SKM-1 treated with dmso at 0.1 percent for 144 hours (cell line): ENCODE results near the gene GPC3.
"Not testable (repeated sequence)": the region's sequence is repeated elsewhere in the genome, so short reads cannot be mapped to it uniquely, and the experiment has no call there.

Source experiments
- DNase-seq: peaks from one replicate; lab custom pipeline; 2025; ENCODE audit not compliant: unreplicated experiment; lab: John Stamatoyannopoulos, UW

GPC3 gene

DNA sequence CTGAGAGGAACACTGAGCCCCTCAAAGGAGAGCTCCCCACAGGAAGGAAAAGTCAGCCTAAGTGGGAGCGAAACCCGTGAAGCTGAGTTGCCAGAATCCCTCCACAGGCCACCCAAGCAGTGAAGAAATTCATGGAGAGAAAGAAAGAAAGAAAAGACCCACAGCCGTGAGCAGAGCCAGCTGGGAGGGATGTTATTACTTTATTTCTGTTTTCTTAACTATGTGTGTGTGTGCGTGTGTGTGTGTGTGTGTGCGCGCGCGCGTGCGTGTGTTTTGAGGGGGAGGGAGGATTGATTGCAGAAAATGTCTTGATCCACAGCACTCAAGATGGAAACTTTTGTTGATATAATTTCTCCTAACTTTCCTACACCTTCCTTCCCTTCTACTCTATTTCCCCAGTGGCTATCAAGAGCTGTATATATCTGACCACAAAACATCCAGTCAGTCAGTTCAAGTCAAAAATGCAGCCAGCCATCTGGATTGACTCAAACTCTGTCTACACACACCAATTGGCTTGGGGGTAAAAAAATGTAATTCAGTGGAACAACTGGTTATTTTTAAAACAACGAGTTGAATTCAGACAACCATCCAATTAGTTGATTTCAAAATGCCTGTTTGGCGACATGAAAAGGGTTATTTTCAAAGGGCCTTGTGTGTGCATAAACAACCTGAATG, 13.8 kb upstream of the GPC3 start:
- DNase-seq, result no peak

DNA sequence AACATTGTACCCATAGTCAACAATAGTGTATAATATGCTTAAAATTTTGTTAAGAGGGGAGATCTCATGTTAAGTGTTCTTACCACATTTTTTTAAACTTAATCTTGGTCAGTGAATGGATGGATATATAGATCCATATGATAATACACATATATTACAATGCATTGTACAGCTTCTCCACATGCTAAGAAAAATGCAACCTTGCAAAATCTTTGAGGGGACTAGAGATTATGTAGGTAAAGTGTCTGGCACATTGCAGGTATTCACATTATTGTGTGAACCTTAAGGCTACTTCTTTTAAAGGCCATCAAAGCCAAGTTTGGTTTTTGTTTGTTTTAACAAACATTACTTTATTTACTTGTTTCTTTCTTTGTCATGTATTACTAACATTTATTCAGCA, 10.4 kb upstream of the GPC3 start:
- DNase-seq, result no peak

DNA sequence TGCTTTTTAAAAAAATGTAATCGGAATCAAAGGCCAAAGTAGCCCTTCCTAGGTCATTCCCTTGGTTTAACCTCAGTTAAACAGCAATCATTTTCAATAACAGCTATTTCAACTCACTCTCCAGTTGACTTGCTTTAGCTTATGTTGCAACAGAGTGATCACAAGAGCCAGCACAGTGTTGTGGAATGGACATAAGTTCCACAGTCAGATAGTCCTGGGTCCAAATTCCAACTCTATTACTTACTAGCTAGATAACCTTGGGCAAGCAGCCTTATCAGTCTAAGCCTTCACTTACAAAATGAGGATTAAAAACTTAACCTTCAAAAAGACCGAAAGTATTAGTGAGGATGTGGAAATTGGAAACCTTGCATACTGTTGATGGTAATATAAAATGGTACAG, 9.2 kb upstream of the GPC3 start:
- DNase-seq, result no peak

DNA sequence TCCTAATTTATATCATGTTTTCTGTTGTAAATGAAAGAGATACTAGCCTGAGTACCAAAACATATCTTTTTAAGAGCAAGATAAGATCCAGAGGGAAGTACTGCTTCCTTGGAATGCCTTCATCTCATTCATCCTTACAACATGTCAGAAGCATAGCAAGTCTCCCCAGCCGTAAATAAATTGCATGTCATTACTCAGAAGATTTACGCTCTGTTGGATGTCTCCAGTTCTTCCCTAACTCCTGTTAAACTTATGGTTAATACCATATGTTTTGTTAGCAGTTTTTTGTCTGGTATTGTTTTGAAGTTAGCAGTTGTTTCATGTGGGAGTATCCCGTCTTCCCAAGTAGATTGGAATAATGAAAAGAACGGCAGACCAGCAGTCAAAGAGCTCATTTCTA, 7.5 kb upstream of the GPC3 start:
- DNase-seq, result no peak

DNA sequence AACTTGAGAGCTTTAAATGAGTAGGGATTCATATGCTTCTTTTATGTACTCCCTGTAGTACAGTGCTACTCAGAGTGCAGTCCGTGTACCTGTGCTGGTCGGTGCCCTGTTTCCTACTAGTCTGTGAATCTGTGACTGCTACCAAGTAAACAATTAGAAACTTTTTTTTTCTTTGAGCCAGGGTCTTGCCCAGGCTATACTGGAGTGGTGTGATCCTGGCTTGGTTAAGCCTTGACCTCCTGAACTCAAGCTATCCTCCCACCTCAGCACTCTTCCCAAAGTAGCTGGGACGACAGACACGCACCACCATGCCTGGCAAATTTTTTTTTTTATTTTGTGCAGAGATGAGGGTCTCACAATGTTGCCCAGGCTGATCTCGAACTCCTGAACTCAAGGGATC, 6.4 kb upstream of the GPC3 start:
- no peak for DNase-seq

DNA sequence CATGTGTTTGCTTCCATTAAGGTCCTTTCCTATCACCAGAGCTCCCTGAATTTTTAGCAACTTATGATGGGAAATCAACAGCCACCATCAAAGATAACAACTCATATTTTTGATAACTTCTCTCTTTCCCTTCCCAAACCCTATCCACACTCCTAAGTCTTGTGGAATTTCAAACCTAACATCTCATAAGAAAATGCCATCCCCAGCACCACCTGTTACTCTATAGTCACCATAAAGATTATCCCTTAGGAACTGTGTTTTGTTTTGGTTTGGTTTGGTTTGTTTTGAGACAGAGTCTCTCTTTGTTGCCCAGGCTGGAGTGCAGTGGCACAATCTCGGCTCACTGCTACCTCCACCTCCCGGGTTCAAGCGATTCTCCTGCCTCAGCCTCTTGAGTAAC, 5.7 kb upstream of the GPC3 start:
- not testable (repeated sequence) for DNase-seq

DNA sequence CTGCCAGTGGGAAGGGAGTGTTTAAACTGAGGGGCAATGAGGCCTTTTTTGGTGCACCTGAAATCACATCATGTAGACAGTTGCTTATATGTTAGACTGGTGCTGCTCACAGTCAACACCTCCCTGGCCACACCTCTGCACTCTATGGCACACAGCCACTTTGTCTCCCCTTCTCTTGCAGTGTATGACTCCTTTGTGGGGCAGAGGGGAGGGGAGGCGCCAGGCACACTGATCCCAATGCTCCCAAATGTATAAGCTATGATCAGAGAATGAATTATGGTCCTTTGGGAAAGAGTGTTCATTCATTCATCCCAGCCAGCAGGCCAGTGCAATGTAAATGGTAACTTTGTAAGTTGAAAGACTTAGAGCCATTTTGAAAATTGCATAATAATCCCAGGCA, 4.6 kb upstream of the GPC3 start:
- DNase-seq, result no peak

DNA sequence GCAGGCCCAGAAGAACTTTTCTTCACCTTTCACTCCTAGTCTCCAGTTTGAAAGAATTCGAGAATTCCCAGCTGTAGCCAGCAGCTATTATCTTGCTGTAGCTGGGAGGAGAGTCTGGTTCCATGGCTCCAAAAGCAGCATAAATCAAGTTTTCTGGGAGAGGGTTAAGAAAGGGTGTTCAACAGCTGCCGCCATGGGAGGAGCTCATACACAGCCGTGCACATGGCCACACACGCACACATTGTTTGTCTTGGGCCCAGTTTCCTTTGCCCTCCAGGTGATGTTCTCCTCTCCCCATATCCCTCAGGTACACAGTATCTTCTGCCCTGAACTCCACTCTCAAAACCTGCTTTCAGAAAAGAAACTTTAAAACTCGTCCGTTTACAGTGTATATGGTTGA, 4.1 kb upstream of the GPC3 start:
- no peak for DNase-seq

DNA sequence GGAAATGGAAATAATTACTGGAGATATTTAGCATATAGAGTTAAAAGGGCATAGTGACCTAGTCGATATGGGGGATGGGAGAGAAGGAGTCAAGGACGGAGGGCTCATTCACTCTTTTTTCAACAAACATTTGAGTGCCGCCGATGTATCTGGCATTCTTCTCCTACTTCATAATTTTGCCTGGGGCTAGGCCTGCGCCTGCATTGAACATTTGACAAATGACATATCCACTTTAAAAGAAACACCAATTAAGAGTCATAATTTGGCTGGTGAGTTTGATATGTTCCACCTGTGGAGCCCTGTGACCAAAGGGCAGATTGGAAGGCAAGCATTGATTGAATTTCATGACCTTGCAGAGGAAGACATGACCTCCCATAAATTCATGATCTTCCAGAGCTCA, 2.6 kb upstream of the GPC3 start:
- no peak for DNase-seq

DNA sequence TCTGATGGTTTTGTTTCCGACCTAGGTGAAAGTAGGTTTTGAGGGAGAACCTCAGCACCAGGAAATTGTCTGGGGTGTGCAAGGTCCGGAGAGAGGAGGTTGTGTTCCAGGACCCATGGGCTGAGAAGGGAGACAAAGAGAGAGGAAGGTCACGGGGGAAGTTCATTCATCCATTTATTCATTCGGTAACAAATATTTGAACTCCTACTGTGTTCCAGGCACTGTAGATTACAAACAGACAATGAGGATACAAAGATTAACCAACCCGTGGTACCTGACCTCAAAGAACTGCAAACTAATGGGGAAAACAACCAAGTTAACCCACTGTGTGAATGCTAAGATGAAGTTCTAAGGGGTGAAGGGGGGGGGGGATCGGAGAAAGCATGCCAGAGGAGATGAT, 1.8 kb upstream of the GPC3 start:
- no peak for DNase-seq

DNA sequence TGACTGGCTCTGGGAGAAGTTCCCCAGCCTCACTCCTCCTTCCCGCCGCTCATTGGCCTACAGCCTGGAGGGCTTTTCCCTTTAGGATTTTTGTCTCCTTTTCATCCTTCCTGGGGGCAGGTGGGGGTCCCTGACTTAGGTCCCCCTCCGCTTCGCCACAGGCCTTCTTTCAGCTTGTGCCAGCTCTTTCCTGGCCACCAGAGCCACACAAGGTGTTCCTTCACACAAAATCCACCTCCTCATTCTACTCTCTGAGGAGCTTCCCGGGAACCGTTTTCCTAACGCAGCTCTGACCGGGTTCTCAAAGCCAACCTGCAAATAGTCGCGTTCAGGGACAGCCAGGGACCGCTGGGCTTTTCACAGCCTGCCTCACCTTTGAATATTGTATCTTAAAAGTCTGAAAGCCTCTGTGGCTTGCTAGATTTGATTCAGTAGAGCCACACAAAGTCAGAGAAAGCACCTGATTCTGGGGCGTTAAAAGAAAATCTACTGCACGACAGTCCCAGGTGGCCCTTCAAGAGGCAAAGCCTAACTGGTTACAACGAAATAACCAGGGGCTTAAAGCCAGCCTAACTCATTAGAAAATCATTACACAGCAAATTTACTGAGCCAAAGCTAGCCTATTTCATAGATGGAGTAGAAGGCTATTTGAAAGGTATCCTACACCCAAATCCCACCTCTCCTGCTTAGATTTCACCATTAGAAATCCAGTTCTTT, 731 bp upstream of the GPC3 start:
- DNase-seq, result no peak

DNA sequence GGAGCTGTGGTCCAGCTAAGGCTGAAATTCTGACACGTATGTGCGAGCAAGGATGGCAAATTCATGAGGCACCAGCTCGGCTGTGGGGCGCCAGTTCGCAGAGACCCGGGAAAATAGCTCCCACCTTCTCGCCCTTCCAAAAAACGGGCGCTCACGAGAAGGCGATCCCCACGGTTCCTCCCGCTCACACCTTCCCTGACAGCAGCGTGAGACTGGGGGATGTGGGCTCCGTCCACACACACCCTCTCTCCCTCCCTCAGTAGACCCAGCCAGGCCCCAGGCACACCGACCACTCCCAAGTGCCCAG, 584 bp downstream of the GPC3 start:
- no peak for DNase-seq

DNA sequence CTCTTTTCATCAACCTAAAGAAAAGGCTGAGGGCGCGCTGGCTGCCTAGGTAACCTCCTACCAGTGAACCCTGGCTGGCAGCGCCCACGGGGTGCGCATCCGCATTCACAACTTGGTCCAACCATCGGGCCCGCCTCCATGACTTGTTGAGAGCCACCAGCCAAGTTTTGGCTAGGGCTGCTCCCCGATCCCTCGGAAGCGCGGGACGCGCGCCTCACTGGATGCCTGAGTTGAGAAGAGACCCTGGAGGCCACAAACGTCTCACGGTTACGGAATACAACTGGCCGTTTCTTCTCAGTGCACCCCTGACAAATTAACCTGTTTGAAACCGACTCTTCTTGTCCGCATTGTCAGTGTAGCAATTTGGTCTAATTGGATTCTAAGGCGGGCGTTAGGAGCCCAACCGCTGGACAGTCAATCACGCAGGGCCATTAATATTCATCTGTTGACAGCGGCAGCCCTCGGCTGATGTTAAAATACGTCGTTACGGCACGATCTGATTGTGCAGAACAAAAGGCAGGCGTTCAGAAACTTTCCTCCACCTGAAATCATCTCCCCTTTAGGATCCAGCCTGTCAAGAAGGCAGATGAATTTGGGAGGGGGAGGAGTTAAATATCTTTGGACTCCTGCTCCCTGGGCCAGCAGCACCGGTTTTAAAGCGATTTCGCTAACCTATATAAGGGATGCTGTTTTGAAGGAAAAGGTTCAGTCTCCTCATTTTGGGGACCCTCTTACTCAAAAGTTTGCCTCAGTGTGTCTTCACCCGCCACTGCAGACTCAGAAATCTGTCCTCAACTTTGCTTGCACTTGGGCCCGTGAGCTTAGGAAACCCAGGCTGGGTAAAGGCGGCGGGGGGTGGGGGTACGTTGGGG, 1.2 kb downstream of the GPC3 start:
- no peak for DNase-seq

DNA sequence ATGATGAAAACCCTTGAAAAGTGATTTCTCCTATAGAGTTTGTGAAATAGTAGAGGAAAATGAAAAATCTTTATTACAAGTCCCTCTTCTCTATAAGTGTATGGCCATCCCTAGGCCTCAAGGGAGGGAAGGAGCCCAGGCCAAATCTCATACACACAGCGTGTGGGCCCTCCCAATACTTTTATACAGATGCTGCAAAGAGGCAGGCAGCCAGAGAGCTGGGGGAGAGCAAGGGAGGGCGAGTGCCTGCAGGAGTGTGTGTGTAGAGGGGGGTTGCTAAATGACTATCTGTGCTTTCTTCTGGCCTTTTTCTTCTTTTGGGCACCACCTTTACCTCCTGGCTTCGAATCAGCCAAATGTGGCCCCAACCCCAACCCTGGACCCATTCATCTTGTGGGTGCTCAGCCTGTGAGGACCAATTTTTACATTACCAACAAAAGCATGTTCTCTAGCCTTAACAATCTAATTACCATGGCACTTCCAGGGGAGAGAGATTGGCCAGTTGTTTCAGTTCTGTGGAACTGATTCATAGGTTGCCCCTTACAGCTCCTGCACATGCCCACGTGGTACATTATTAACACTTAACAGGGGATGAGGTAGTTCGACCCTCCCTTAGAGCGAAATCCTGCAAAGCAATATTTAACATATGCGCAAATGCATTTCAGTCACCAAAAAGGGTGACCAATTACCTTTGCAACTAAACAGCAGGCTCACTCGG, 2.0 kb downstream of the GPC3 start:
- no peak for DNase-seq

DNA sequence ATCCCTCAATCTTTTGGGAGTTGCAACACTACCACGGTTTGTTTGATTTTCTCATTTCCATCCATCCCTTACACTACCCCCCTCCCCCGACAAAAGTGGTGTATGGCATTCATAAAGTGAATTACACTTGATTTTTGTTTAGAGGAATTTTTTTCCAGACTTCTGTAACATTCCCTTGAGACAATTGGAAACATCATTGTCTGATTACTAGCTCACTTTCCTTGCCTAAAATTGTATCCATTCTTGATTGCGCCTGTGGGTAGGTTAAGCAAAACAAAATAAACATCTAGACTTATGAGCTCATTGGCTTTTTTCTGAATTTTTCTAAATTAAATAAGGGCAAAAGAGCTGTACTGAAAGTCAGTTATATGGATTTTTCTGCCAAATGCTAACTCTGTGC, 3.5 kb downstream of the GPC3 start:
- DNase-seq, result no peak

DNA sequence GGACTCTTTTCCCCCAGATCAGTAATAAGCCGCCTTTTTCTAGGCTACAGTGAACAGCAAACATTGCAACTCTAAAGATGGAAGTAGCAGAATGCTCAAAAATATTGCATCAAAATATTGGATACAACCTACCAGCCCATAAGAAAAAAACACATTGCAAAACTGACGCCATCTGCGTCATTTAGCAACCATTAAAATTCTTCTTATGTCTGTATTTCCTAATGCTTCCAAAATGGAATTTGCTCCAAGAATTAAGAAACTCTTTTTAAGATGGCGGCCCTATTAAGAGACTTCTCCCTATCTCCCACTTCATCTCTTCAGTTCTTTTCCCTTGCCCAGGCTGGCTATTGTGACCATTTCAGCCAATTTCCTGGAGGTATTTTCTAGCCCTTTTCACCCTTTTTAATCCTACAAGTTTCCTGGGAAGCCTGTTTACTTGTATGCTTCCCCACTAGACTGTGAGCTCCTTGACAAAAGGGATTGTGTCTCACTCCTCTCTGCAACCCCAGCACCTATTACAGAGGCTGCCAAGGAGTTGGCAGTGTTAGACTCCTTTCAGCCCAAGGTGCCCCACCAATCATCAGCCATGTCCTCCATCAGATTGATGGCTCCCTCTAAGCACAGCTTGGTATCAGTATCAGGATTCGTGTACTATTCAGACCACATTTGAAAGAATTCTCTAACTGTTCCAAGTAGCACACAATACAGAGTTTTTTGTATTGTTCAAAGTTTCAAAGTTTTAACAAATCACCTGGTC, 4.4 kb downstream of the GPC3 start:
- no peak for DNase-seq

DNA sequence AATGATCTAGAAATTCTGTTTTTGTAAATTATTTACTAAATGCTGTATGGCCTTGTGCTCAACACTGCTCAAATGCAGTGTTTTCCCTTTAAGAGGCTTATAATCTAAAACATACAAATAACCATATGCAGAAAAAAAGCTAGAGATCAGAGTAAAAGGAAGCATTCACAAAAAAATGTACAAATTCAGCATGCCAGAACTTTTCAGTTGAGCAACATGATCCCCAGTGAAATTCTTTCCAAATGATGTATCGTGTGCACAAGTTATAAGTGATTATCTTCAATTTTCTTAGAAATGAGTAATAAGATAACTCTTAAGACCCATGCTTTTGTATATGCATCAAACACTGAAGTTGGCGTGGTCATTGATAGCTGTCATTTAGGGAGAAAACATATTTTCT, 5.0 kb downstream of the GPC3 start:
- DNase-seq, result no peak

DNA sequence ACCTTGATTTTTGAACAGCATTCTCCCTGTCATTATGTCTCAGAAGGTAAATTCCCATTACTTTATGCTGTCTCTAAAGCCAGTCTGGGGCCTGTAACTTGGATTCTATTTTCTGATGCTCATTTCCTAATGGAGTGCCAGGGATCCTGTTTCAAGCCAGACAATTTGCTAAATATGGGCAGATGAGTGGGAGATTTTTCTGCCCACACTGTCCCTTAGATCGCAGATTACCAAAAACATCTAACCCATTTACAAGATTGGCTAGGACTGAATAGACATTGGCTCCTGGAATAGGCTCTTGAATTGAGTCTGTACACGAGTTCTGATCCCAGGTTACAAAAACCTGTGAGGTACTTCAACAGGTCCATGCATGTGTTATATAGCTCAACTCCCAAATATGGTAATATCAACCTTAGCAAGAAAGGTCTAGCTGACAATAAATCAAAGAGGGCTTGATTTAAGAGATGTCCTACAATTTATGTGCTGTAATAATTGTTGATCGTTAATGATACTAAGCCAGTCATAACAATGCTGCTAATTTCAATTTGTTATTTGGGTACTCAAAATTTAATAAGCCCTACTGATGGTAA, 5.7 kb downstream of the GPC3 start:
- DNase-seq, result no peak

DNA sequence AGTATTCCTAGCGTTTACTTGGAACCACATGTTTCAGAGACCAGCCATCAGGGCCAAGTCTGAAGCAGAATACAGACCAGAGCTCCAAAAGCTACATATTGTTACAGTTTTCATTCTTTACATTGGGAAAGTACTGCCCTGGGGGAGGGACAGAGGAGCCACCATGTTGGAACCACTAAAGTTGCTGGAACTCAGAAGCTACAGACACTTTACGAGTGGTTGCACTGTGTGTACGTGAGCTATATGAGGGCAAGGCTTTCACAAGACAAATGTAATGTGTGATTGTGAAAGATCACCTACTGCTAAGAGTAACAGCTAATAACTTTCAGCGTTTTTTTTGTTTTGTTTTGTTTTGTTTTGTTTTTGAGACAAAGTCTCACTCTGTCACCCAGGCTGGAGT, 11.7 kb downstream of the GPC3 start:
- no peak for DNase-seq

DNA sequence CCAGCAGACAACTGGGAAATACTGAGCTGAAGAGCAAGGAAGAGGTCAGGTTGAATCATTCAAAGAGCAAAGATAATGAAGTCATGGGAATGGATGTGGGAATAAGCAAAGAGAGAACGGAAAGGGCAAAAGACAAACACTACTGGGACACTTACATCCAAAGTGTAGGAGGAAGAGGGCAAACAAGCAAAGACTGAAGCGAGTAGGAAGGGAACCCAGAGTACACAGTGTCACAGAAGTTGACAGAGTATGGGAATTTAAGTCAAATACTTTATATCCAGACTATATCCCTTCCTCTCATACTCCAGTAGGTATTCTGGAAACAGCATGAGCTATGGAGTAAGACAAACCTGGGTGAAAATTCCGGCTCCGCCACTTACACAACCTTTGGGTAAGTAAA, 12.5 kb downstream of the GPC3 start:
- DNase-seq, result no peak

DNA sequence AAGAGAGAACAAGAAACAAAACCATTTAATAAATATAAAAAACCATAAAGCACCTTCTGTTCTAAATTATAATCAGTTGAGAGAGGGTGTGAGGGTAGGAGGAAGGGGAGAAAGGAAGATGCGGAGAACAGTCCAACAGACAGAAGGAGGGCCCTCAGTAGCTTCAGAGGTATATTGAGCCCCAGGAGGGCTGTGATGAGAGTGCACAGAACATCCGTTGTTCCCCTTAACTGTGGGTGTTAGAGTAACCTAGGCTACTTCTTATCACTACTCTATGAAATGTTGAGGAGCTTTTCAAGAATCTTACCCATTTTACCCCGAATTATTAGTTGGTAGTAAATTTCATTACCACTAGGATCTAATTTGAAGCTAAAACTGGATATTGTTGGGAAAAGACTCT, 13.8 kb downstream of the GPC3 start:
- DNase-seq, result no peak
